H9 (cell line): ENCODE data around the gene WSB1. TPM values are rescaled to one million over a fixed set of nuclear protein-coding genes. Genes with fewer than 3 reads are reported as not detected.

ENCODE experiments used
- DNase-seq: peaks from one replicate; pipeline ENCODE4 v3.0.0-alpha.2; 2017
- H2AFZ ChIP-seq: one replicate; pipeline ENCODE4 v1.6.1; 2013; ENCODE audit warnings: mild to moderate bottlenecking, low read length, control low read depth, moderate library complexity
- H2AK5ac ChIP-seq: 2 replicates; pipeline ENCODE4 v1.6.1; 2013; ENCODE audit warnings: low read length, control low read depth, mixed read lengths; ENCODE audit not compliant: insufficient read length
- H2BK120ac ChIP-seq: one replicate; pipeline ENCODE4 v1.6.1; 2013; ENCODE audit warnings: low read depth, mild to moderate bottlenecking, low read length, control low read depth, inconsistent platforms; ENCODE audit not compliant: poor library complexity, severe bottlenecking
- H2BK12ac ChIP-seq: 2 replicates; pipeline ENCODE4 v1.6.1; 2013; ENCODE audit warnings: low read length, control low read depth, mixed read lengths, low read depth; ENCODE audit not compliant: insufficient read length
- H2BK15ac ChIP-seq: 2 replicates; pipeline ENCODE4 v1.6.1; 2013; ENCODE audit warnings: low read depth, low read length, control low read depth
- H2BK20ac ChIP-seq: one replicate; pipeline ENCODE4 v1.6.1; 2013; ENCODE audit warnings: low read depth, mild to moderate bottlenecking, low read length, control low read depth, inconsistent platforms; ENCODE audit not compliant: poor library complexity, severe bottlenecking
- H2BK5ac ChIP-seq: 2 replicates; pipeline ENCODE4 v1.6.1; 2013; ENCODE audit warnings: low read length, control low read depth, mixed read lengths; ENCODE audit not compliant: insufficient read length
- H3K14ac ChIP-seq: 2 replicates; pipeline ENCODE4 v1.6.1; 2013; ENCODE audit warnings: low read length, control low read depth; ENCODE audit not compliant: insufficient read depth
- H3K18ac ChIP-seq: 2 replicates; pipeline ENCODE4 v1.6.1; 2013; ENCODE audit warnings: low read depth, mild to moderate bottlenecking, mixed read lengths, low read length, control low read depth; ENCODE audit not compliant: insufficient read length
- H3K23ac ChIP-seq: 2 replicates; pipeline ENCODE4 v1.6.1; 2013; ENCODE audit warnings: low read length, control low read depth, mixed read lengths, low read depth; ENCODE audit not compliant: insufficient read length
- H3K23me2 ChIP-seq: 2 replicates; pipeline ENCODE4 v1.6.1; 2013; ENCODE audit warnings: low read depth, mild to moderate bottlenecking, mixed read lengths, low read length, control low read depth; ENCODE audit not compliant: insufficient read length, poor library complexity, severe bottlenecking
- H3K27ac ChIP-seq: 2 replicates; pipeline ENCODE4 v1.5.1; 2013; ENCODE audit warnings: low read length, control low read depth, mixed read lengths, low read depth; ENCODE audit not compliant: insufficient read length
- H3K27me3 ChIP-seq: 2 replicates; pipeline ENCODE4 v1.6.1; 2013; ENCODE audit warnings: low read length, control low read depth, inconsistent platforms; ENCODE audit not compliant: insufficient read depth
- H3K4ac ChIP-seq: 2 replicates; pipeline ENCODE4 v1.6.1; 2013; ENCODE audit warnings: low read depth, mild to moderate bottlenecking, control low read depth, inconsistent platforms, low read length, moderate library complexity
- H3K4me1 ChIP-seq: 2 replicates; pipeline ENCODE4 v1.6.1; 2013; ENCODE audit warnings: low read length, control low read depth, inconsistent platforms; ENCODE audit not compliant: insufficient read depth
- H3K4me2 ChIP-seq: 2 replicates; pipeline ENCODE4 v1.6.1; 2013; ENCODE audit warnings: low read length, control low read depth, mixed read lengths; ENCODE audit not compliant: insufficient read length, insufficient read depth
- H3K56ac ChIP-seq: 2 replicates; pipeline ENCODE4 v1.6.1; 2013; ENCODE audit warnings: low read depth, mild to moderate bottlenecking, mixed read lengths, low read length, control low read depth; ENCODE audit not compliant: insufficient read length
- H3K79me1 ChIP-seq: 2 replicates; pipeline ENCODE4 v1.6.1; 2013; ENCODE audit warnings: low read depth, mild to moderate bottlenecking, moderate library complexity, low read length, control low read depth, inconsistent platforms; ENCODE audit not compliant: insufficient read depth, poor library complexity, severe bottlenecking
- H3K79me2 ChIP-seq: 2 replicates; pipeline ENCODE4 v1.6.1; 2013; ENCODE audit warnings: low read length, control low read depth, inconsistent platforms; ENCODE audit not compliant: insufficient read depth
- H3K9ac ChIP-seq: 2 replicates; pipeline ENCODE4 v1.6.1; 2013; ENCODE audit warnings: low read length, control low read depth, mixed read lengths; ENCODE audit not compliant: insufficient read length; ENCODE audit errors: extremely low read depth
- H3K9me3 ChIP-seq: one replicate; pipeline ENCODE4 v1.6.1; 2013; ENCODE audit warnings: low read depth, low read length, inconsistent platforms; ENCODE audit not compliant: control insufficient read depth
- H3T11ph ChIP-seq: one replicate; pipeline ENCODE4 v1.6.1; 2013; ENCODE audit warnings: mild to moderate bottlenecking, low read length, control low read depth, inconsistent platforms
- H4K20me1 ChIP-seq: one replicate; pipeline ENCODE4 v1.6.1; 2013; ENCODE audit not compliant: control insufficient read depth, insufficient read length, insufficient read depth
- H4K5ac ChIP-seq: 2 replicates; pipeline ENCODE4 v1.6.1; 2013; ENCODE audit warnings: low read depth, mild to moderate bottlenecking, mixed read lengths, low read length, control low read depth; ENCODE audit not compliant: insufficient read length
- H4K8ac ChIP-seq: replicated peaks from 2 replicates; pipeline ENCODE4 v1.6.1; 2013; ENCODE audit warnings: low read length, control low read depth, mixed read lengths, low read depth; ENCODE audit not compliant: insufficient read length
- H4K91ac ChIP-seq: 2 replicates; pipeline ENCODE4 v1.6.1; 2013; ENCODE audit warnings: low read depth, mild to moderate bottlenecking, moderate library complexity, mixed read lengths, low read length, control low read depth; ENCODE audit not compliant: insufficient read length
- H3K27ac Mint-ChIP-seq, 3 experiments: 2 replicates in 2 of 3; 3 replicates in 1 of 3; pipeline ENCODE4 v1.8.0; 2020 to 2021; ENCODE audit warnings: mixed read lengths in 3 of 3, mild to moderate bottlenecking in 1 of 3, moderate library complexity in 1 of 3
- H3K27me3 Mint-ChIP-seq: 2 replicates; pipeline ENCODE4 v1.8.0; 2021; ENCODE audit warnings: low read depth, mild to moderate bottlenecking, moderate library complexity, mixed read lengths
- H3K36me3 Mint-ChIP-seq, 3 experiments: 2 replicates in 2 of 3; 3 replicates in 1 of 3; pipeline ENCODE4 v1.8.0; 2020 to 2021; ENCODE audit warnings: low read depth in 3 of 3, mixed read lengths in 3 of 3; ENCODE audit not compliant: insufficient read depth in 1 of 3
- H3K4me1 Mint-ChIP-seq, 2 experiments: 2 replicates each; pipeline ENCODE4 v1.8.0; 2020; ENCODE audit warnings: mixed read lengths in 2 of 2
- H3K4me3 Mint-ChIP-seq, 2 experiments: 2 replicates in 1 of 2; 3 replicates in 1 of 2; pipeline ENCODE4 v1.8.0; 2020 to 2021; ENCODE audit warnings: mild to moderate bottlenecking in 2 of 2, mixed read lengths in 2 of 2, moderate library complexity in 1 of 2
- H3K9me3 Mint-ChIP-seq, 2 experiments: 2 replicates in 1 of 2; 3 replicates in 1 of 2; pipeline ENCODE4 v1.8.0; 2020; ENCODE audit warnings: mild to moderate bottlenecking in 2 of 2, mixed read lengths in 2 of 2, moderate library complexity in 1 of 2
- CTCF ChIP-seq: fragments of 200-600 bp; sonication (generic); conservative IDR thresholded peaks from 3 replicates; pipeline ENCODE4 v1.8.0; 2021; ENCODE audit warnings: antibody characterized with exemption, mild to moderate bottlenecking
- WGBS: extraction: QIAGEN DNeasy Blood & Tissue Kit; methylation state at CpG from one replicate; pipeline ENCODE4 v1.1.7; 2013; ENCODE audit warnings: missing lambda C conversion rate, low lambda C conversion rate, mixed read lengths; ENCODE audit not compliant: insufficient read length; ENCODE audit errors: extremely low coverage; 5-methylcytosine and 5-hydroxymethylcytosine counted together
- total RNA-seq: library from RNA; stranded (reverse); gene quantifications from 2 replicates; pipeline ENCODE4 v1.2.1, GENCODE V29; 2021

Gene WSB1
- total RNA-seq, 1 experiment from 2014 or later: 187 TPM

GRCh38 chr17:27346228-27346899 is 52.5 kb downstream of the WSB1 start:
- Histone ChIP-seq H3K14ac (peak overlapping the region; percentile 67; the same call in 1 of the 2 replicates), H2BK5ac (no peak overlapping the region), H3K79me2 (no peaks in the 10 kb centered on the region), H4K91ac (peak overlapping the region; percentile 99), H2AK5ac (peak overlapping the region; percentile 99), H3K23ac (no peak overlapping the region), H3K27me3 (no peaks in the 10 kb centered on the region), H4K8ac (no peak overlapping the region), H3K18ac (peak overlapping the region; percentile 92), H2AFZ (no peak overlapping the region), H3K4ac (peak overlapping the region; percentile 93), H3K4me2 (no peak overlapping the region), H3K79me1 (no peaks in the 10 kb centered on the region), H3K27ac (no peak overlapping the region), H2BK120ac (no peak overlapping the region), H3K23me2 (peaks cover 3% of the 10 kb centered on the region), H3K56ac (no peak overlapping the region), H4K5ac (peak overlapping the region; percentile 95), H2BK12ac (peak overlapping the region; percentile 93), H3T11ph (peak overlapping the region; percentile 76), H3K9me3 (no peaks in the 10 kb centered on the region), H2BK20ac (peak overlapping the region; percentile 61), H3K9ac (no peak overlapping the region), H2BK15ac (no peak overlapping the region), H3K4me1 (peaks cover 6% of the 10 kb centered on the region; the same call in 1 of the 2 replicates), H4K20me1 (no peaks in the 10 kb centered on the region)
- H3K27me3 Mint-ChIP-seq: no peaks in the 10 kb centered on the region
- peak overlapping the region in 1 of 2 experiments; percentile 53; a peak in 2 of 5 replicates for H3K4me3 Mint-ChIP-seq
- no peak for DNase-seq
- H3K27ac Mint-ChIP-seq: peak overlapping the region; percentile 93 to 100 (median 100); a peak in 6 of 7 replicates
- no CpG with 5 or more reads among the region's 8 CpGs for WGBS
- H3K4me1 Mint-ChIP-seq: peaks cover 26 to 47% of the 10 kb centered on the region in 2 experiments
- peaks cover 0 to 6% (median 2%) of the 10 kb centered on the region in 3 experiments; a peak in 3 of 7 replicates for H3K36me3 Mint-ChIP-seq
- no peak for TF ChIP-seq CTCF
- H3K9me3 Mint-ChIP-seq: no peaks in the 10 kb centered on the region; a peak in 1 of 5 replicates
